ENCODE measurements around the gene SLC17A5. TPM values are rescaled to one million over a fixed set of nuclear protein-coding genes. Genes with fewer than 3 reads are reported as not detected.

The SLC17A5 gene
- total and polyA plus RNA-seq, 2 donors (not counting 3 experiments of a cell fraction or from before 2014, with no cell fraction given): 15.2 to 18.7 TPM

DNA sequence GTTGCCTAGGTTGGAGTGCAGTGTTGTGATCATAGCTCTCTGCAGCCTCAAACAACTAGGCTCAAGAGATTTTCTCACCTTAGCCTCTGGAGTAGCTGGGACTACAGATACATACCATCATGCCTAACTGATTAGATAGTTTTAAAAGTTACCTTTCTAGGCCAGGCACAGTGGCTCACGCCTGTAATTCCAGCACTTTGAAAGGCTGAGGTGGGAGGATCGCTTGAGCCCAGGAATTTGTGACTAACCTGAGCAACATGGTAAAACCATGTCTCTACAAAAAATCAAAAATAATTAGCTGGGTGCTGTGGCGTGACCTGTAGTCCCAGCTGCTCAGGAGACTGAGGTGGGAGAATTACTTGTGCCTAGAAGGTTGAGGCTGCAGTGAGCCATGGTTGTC is 41.2 kb downstream of the SLC17A5 start:
- TF ChIP-seq EZH2 (IDR thresholded peaks at IDR 0.05; ENCODE audit: borderline replicate concordance, low read depth, low read length, severe bottlenecking): no peak
- TF ChIP-seq, protein P1, sequence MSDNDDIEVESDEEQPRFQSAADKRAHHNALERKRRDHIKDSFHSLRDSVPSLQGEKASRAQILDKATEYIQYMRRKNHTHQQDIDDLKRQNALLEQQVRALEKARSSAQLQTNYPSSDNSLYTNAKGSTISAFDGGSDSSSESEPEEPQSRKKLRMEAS (IDR thresholded peaks at IDR 0.05; ENCODE audit: insufficient read depth, insufficient read length): no peak
- TF ChIP-seq GATA2 (IDR thresholded peaks at IDR 0.05; ENCODE audit: insufficient read depth, insufficient read length, low read depth, low read length): no peak
- TF ChIP-seq JUN (IDR thresholded peaks at IDR 0.05; ENCODE audit: borderline replicate concordance, insufficient read depth, insufficient read length, low read depth): no peak
- TF ChIP-seq POLR2AphosphoS5 (IDR thresholded peaks at IDR 0.05; ENCODE audit: insufficient read depth, low read depth, low read length): no peak
- no peak for TF ChIP-seq FOS (IDR thresholded peaks at IDR 0.05; ENCODE audit: borderline replicate concordance, insufficient read depth, low read length)
- dilution Hi-C loops (cut with MboI; ENCODE audit: extremely low pct_ligation_motif_present, low sequenced_read_pairs): no loop called here
- intact Hi-C loops (cut with micrococcal nuclease): no loop called here

More for the DNA sequence above, 41.2 kb downstream of the SLC17A5 start:
- Histone ChIP-seq H3K4me1 (ENCODE audit: control insufficient read depth, extremely low read depth, insufficient read depth, low read length) (no peaks in the 10 kb centered on the region), H3K9me1 (replicated peaks; ENCODE audit: control insufficient read depth, extremely low read depth, insufficient read depth, low read length) (no peaks in the 10 kb centered on the region), H3K4me2 (ENCODE audit: insufficient read depth, low read length) (no peak overlapping the region), H3K79me2 (ENCODE audit: control insufficient read depth, insufficient read depth, low read length) (no peaks in the 10 kb centered on the region), H4K20me1 (replicated peaks; ENCODE audit: control insufficient read depth, extremely low read depth, insufficient read depth, low read length) (no peaks in the 10 kb centered on the region), H3K27me3 (ENCODE audit: control insufficient read depth in 2 of 2, insufficient read depth in 2 of 2, low read length in 2 of 2) (no peaks in the 10 kb centered on the region), H3K9me3 (replicated peaks; ENCODE audit: control insufficient read depth, insufficient read depth, low read length) (no peaks in the 10 kb centered on the region), H3K27ac (ENCODE audit: insufficient read depth, low read depth, low read length) (no peak overlapping the region), H3K4me3 (replicated peaks in 1 of 3; ENCODE audit: insufficient read depth in 1 of 3, low read depth in 1 of 3, low read length in 3 of 3) (no peak overlapping the region), H3K36me3 (ENCODE audit: control insufficient read depth in 2 of 2, extremely low read depth in 1 of 2, insufficient read depth in 2 of 2, low read length in 2 of 2) (no peaks in the 10 kb centered on the region), H3K9ac (replicated peaks; ENCODE audit: extremely low read depth, insufficient read depth, low read length) (no peak overlapping the region), H2AFZ (ENCODE audit: low read depth, low read length) (no peak overlapping the region)
- no TSS peak for BruUV-seq (replicated peaks)
- DNase-seq (ENCODE audit: low read depth, low spot score) (no peak), FAIRE-seq (no peak)
- ChIA-PET CTCF (interaction anchor here (0.9 to 5.3 kb wide), 6 partner anchors 32 to 1596 kb away, joined by 3 to 113 read pairs (median 8); no protein-coding TSS in a partner anchor), POLR2A (interaction anchor here (3.7 kb wide), 1 partner anchor 99 kb away, joined by 26 read pairs; no protein-coding TSS in a partner anchor)
